ENCODE results near the gene ALG12. TPM values are rescaled to one million over a fixed set of nuclear protein-coding genes. Genes with fewer than 3 reads are reported as not detected.

ALG12 gene
- total and polyA plus RNA-seq, 2 of the 4 experiments (the other 2 are of a cell fraction), result 7.2 to 10.9 TPM

DNA sequence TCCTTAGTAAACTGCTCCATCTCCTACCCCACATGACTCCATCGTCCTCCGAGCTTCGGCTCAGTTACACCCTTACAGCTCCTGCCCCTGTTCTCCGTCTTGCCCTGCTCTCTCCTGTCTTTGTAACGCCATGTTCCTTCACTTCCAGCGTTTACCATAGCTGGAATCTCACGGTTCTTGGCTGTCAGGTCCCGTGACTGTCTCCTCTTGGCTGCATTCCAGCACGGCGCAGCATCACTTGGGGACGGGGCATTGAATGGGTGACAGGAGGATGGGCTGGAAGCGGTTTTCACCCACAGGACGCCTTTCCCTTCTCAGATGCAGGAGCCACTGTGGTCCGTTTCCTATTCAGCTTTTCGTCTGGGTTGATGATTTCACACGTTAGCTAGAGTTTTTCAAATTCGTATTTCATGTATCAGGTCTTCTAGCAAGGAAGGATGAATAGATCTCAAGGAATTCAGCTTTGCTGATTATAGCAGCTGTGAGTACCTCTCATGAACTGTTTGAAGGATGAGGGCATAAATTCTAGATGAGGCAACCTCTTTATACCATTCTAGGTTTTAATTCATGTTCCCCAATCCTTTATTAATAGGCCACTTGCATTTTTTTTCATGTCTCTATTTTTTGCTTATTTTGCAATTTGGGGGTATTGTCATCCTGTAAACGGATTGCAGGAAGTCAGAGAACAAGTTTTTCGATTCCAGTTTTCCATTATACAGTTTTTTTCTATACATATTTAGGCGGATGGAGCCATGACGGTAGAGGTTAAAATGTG, 35.5 kb downstream of the ALG12 start:
- Histone ChIP-seq H3K27ac (ENCODE audit: insufficient read depth, low read length) (no peak overlapping the region), H3K4me1 (ENCODE audit: control insufficient read depth, insufficient read depth, low read length) (peaks cover 4% of the 10 kb centered on the region; the same call in 1 of the 2 replicates), H3K9me1 (ENCODE audit: insufficient read depth, low read length) (peaks cover 11% of the 10 kb centered on the region), H3K4ac (ENCODE audit: low read depth, low read length) (no peak overlapping the region), H2AFZ (replicated peaks; ENCODE audit: low read length, poor library complexity) (peak overlapping the region; percentile 53), H2BK5ac (ENCODE audit: low read depth, low read length, poor library complexity, severe bottlenecking) (no peak overlapping the region), H3K14ac (replicated peaks; ENCODE audit: low read depth, low read length) (no peak overlapping the region; the same call in 1 of the 2 replicates), H3K56ac (ENCODE audit: extremely low read depth, insufficient read depth, low read length) (no peak overlapping the region), H2BK120ac (ENCODE audit: low read depth, low read length) (no peak overlapping the region), H3K27me3 (ENCODE audit: control insufficient read depth, insufficient read depth, low read length) (no peaks in the 10 kb centered on the region), H4K20me1 (ENCODE audit: insufficient read depth, low read length) (peaks cover 43% of the 10 kb centered on the region), H4K8ac (ENCODE audit: low read depth in 2 of 2, low read length in 2 of 2) (no peak overlapping the region), H3K4me3 (ENCODE audit: insufficient read depth, low read depth, low read length) (no peak overlapping the region), H3K79me1 (ENCODE audit: low read depth in 1 of 2, low read length in 2 of 2) (peaks cover 32 to 81% of the 10 kb centered on the region in 2 experiments), H3K9ac (ENCODE audit: low read depth, low read length) (no peak overlapping the region), H3K36me3 (ENCODE audit: control insufficient read depth, insufficient read depth, low read length) (peaks cover 33% of the 10 kb centered on the region), H4K91ac (ENCODE audit: insufficient read depth, low read depth, low read length) (no peak overlapping the region), H2AK9ac (replicated peaks; ENCODE audit: low read depth, low read length, poor library complexity) (no peak overlapping the region), H2BK20ac (ENCODE audit: low read depth, low read length) (0 out of 2 replicates have a peak overlapping the region, but pooled peaks have one; percentile 41), H2AK5ac (ENCODE audit: low read depth, low read length) (no peak overlapping the region), H3K18ac (ENCODE audit: low read depth, low read length) (no peak overlapping the region), H3K23ac (ENCODE audit: low read depth, low read length) (no peak overlapping the region), H2BK15ac (ENCODE audit: low read depth, low read length) (no peak overlapping the region), H3K9me3 (ENCODE audit: control insufficient read depth, insufficient read depth, low read length) (peaks cover 4% of the 10 kb centered on the region; the same call in 1 of the 2 replicates), H3K4me2 (ENCODE audit: low read depth, low read length) (no peak overlapping the region), H4K5ac (ENCODE audit: low read depth, low read length) (no peak overlapping the region)
- ATAC-seq (ENCODE audit: low read depth) (peak; percentile 54), DNase-seq (peak; percentile 64)
- POLR2A ChIA-PET (ENCODE audit: unreplicated experiment), result no interaction called here
- dilution Hi-C loops (cut with HindIII; ENCODE audit: low sequenced_read_pairs, unreplicated experiment) (no loop called here), intact Hi-C loops (cut with micrococcal nuclease) (no loop called here), in situ Hi-C loops (cut with MboI; ENCODE audit: low sequenced_read_pairs) (no loop called here)
- BruUV-seq (replicated peaks), result no TSS peak
- WGBS, 2 experiments (ENCODE audit: extremely low coverage in 2 of 2, insufficient read length in 1 of 2), result 93% methylated on average over 8 of the region's 21 CpGs; no CpG with 5 or more reads in 1 of the 2 experiments
- CTCF ChIA-PET, result no interaction called here
- peak; percentile 9; the same call in 1 of the 2 replicates for TF ChIP-seq CEBPB (IDR thresholded peaks at IDR 0.05; ENCODE audit: low read depth, low read length)
- TF ChIP-seq SMC3 (IDR thresholded peaks at IDR 0.05; ENCODE audit: low read depth, low read length), result no peak
- TF ChIP-seq MAFK (IDR thresholded peaks at IDR 0.05; ENCODE audit: low read depth, low read length), result peak; percentile 69

Data from IMR-90 (cell line).